SK-N-SH (cell line): ENCODE results near the gene ARID1B. TPM values are rescaled to one million over a fixed set of nuclear protein-coding genes. Genes with fewer than 3 reads are reported as not detected.
A peak's percentile ranks its signal among the peaks of the same experiment; 100 is the strongest.

Experiments used
- EP300 ChIP-seq, 2 experiments: IDR thresholded peaks; 2 replicates each; pipeline versions ENCODE4 v1.4.0 to v1.6.1; 2012; ENCODE audit warnings: borderline replicate concordance in 1 of 2, low read depth in 1 of 2, low read length in 1 of 2
- EZH2phosphoT487 ChIP-seq: fragments of 200-600 bp; sonication (generic); IDR thresholded peaks from 2 replicates; pipeline ENCODE4 v1.6.1; 2017; ENCODE audit warnings: low read depth, mixed run types, mild to moderate bottlenecking, antibody characterized with exemption, moderate library complexity, borderline replicate concordance
- FOSL2 ChIP-seq: IDR thresholded peaks from 2 replicates; pipeline ENCODE4 v1.4.0; 2012; ENCODE audit warnings: low read depth, mild to moderate bottlenecking, moderate library complexity, borderline replicate concordance
- FOXJ3 ChIP-seq: sonication (generic); formaldehyde crosslinking; IDR thresholded peaks from 2 replicates; pipeline ENCODE4 v1.5.1; 2020; ENCODE audit warnings: mild to moderate bottlenecking, missing genetic modification reagents
- FOXM1 ChIP-seq: IDR thresholded peaks from 2 replicates; pipeline ENCODE4 v1.4.0; 2012; ENCODE audit warnings: low read depth, mild to moderate bottlenecking
- GABPA ChIP-seq: IDR thresholded peaks from 2 replicates; pipeline ENCODE4 v1.4.0; 2012; ENCODE audit warnings: low read depth, mild to moderate bottlenecking
- IRF3 ChIP-seq: fragments of 150-350 bp; IDR thresholded peaks from 2 replicates; pipeline ENCODE4 v1.6.1; 2016; ENCODE audit warnings: mild to moderate bottlenecking, low read depth, low read length
- MXI1 ChIP-seq: IDR thresholded peaks from 2 replicates; pipeline ENCODE4 v1.6.1; 2012; ENCODE audit warnings: mild to moderate bottlenecking, low read depth, low read length, improper control_type of control experiment
- NFIC ChIP-seq: IDR thresholded peaks from 2 replicates; pipeline ENCODE4 v1.4.0; 2012; ENCODE audit warnings: borderline replicate concordance
- PBX3 ChIP-seq: IDR thresholded peaks from 2 replicates; pipeline ENCODE4; 2012
- POLR2AphosphoS5 ChIP-seq: IDR thresholded peaks from 2 replicates; pipeline ENCODE4 v1.6.1; 2012; ENCODE audit warnings: low read depth, low read length
- SMC3 ChIP-seq: IDR thresholded peaks from 2 replicates; pipeline ENCODE4 v1.6.1; 2012; ENCODE audit warnings: low read depth, low read length, improper control_type of control experiment
- TAF1 ChIP-seq: IDR thresholded peaks from 2 replicates; pipeline ENCODE4 v1.6.1; 2012; ENCODE audit warnings: low read depth, mild to moderate bottlenecking, low read length, moderate library complexity, borderline replicate concordance
- TEAD4 ChIP-seq: IDR thresholded peaks from 2 replicates; pipeline ENCODE4 v1.4.0; 2012; ENCODE audit warnings: mild to moderate bottlenecking, borderline replicate concordance; ENCODE audit not compliant: insufficient read depth
- polyA plus RNA-seq, 3 experiments: library from polyadenylated mRNA; depleted of rRNA; stranded (reverse); fragments of >200 nt; gene quantifications; 2 replicates each; pipeline ENCODE4 v1.2.3, GENCODE V29; 2012
- TF ChIP-seq, protein P1 (sequence below): fragments of 200-600 bp; sonication (generic); IDR thresholded peaks from 2 replicates; pipeline ENCODE4 v1.6.1; 2017; ENCODE audit warnings: antibody characterized with exemption, mild to moderate bottlenecking, moderate library complexity
- TF ChIP-seq, protein P2 (sequence below): IDR thresholded peaks from 2 replicates; pipeline ENCODE4 v1.4.0; 2012; ENCODE audit warnings: low read depth, borderline replicate concordance
- TF ChIP-seq, protein P3 (sequence below): IDR thresholded peaks from 2 replicates; pipeline ENCODE4 v1.6.1; 2012; ENCODE audit warnings: mild to moderate bottlenecking, low read depth, low read length, moderate library complexity

Gene ARID1B
- polyA plus RNA-seq, 1 of the 3 experiments (the other 2 are of a cell fraction): 13.6 TPM

DNA sequence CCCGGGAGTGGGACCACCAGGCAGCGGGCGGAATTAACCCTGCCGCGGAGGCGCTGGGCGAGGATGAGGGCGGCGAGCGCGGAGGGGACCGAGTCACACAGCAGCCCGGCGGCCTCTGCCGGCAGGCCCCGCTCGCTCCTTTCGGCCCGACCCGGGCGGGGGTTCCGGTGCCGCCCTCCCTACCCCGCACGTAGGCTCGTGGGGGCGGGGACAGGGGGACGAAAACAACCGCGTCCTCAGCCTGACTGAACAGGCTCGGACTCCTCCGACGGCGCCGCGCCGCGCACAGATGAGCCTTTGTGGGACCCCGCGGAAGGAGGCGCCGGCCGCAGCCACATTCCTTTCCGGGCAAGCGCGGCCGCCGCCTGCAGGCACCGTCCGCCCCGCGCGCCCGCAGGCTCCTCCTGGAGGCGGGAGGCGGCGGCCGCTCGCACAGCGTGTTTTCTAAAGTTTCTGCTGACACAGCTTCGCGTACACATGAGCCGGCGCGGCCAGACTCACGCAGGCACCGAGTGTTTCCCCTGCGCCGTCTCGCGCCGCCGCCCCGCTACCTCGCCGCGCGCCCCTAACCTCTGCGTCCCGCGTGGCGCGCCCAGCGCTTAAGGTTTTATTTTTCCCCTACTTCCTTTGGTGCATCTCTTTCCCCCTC is 244.3 kb downstream of the ARID1B start (continued):
- TF ChIP-seq, protein P1, sequence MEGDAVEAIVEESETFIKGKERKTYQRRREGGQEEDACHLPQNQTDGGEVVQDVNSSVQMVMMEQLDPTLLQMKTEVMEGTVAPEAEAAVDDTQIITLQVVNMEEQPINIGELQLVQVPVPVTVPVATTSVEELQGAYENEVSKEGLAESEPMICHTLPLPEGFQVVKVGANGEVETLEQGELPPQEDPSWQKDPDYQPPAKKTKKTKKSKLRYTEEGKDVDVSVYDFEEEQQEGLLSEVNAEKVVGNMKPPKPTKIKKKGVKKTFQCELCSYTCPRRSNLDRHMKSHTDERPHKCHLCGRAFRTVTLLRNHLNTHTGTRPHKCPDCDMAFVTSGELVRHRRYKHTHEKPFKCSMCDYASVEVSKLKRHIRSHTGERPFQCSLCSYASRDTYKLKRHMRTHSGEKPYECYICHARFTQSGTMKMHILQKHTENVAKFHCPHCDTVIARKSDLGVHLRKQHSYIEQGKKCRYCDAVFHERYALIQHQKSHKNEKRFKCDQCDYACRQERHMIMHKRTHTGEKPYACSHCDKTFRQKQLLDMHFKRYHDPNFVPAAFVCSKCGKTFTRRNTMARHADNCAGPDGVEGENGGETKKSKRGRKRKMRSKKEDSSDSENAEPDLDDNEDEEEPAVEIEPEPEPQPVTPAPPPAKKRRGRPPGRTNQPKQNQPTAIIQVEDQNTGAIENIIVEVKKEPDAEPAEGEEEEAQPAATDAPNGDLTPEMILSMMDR: peak; percentile 43
- TF ChIP-seq EZH2phosphoT487 (no peak), FOXJ3 (CRISPR knock-in tag) (no peak), EP300 (IDR thresholded peaks at IDR 0.05; ENCODE audit: borderline replicate concordance in 1 of 2, low read depth in 1 of 2, low read length in 1 of 2) (peak in 1 of 2 experiments; percentile 23; a peak in 1 of 4 replicates), FOXM1 (no peak), IRF3 (no peak), TAF1 (peak; percentile 87; the same call in 1 of the 2 replicates), MXI1 (peak; percentile 12; the same call in 1 of the 2 replicates), GABPA (peak; percentile 41; the same call in 1 of the 2 replicates), FOSL2 (no peak), TEAD4 (0 out of 2 replicates have a peak, but pooled peaks have one; percentile 40), PBX3 (no peak), POLR2AphosphoS5 (peak; percentile 92), NFIC (no peak), SMC3 (0 out of 2 replicates have a peak, but pooled peaks have one; percentile 1)
- TF ChIP-seq, protein P2, sequence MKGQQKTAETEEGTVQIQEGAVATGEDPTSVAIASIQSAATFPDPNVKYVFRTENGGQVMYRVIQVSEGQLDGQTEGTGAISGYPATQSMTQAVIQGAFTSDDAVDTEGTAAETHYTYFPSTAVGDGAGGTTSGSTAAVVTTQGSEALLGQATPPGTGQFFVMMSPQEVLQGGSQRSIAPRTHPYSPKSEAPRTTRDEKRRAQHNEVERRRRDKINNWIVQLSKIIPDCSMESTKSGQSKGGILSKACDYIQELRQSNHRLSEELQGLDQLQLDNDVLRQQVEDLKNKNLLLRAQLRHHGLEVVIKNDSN: no peak
- TF ChIP-seq, protein P3, sequence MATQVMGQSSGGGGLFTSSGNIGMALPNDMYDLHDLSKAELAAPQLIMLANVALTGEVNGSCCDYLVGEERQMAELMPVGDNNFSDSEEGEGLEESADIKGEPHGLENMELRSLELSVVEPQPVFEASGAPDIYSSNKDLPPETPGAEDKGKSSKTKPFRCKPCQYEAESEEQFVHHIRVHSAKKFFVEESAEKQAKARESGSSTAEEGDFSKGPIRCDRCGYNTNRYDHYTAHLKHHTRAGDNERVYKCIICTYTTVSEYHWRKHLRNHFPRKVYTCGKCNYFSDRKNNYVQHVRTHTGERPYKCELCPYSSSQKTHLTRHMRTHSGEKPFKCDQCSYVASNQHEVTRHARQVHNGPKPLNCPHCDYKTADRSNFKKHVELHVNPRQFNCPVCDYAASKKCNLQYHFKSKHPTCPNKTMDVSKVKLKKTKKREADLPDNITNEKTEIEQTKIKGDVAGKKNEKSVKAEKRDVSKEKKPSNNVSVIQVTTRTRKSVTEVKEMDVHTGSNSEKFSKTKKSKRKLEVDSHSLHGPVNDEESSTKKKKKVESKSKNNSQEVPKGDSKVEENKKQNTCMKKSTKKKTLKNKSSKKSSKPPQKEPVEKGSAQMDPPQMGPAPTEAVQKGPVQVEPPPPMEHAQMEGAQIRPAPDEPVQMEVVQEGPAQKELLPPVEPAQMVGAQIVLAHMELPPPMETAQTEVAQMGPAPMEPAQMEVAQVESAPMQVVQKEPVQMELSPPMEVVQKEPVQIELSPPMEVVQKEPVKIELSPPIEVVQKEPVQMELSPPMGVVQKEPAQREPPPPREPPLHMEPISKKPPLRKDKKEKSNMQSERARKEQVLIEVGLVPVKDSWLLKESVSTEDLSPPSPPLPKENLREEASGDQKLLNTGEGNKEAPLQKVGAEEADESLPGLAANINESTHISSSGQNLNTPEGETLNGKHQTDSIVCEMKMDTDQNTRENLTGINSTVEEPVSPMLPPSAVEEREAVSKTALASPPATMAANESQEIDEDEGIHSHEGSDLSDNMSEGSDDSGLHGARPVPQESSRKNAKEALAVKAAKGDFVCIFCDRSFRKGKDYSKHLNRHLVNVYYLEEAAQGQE: peak; percentile 45; the same call in 1 of the 2 replicates
